HepG2 (cell line): ENCODE results near the gene CTLA4. TPM values are rescaled to one million over a fixed set of nuclear protein-coding genes. Genes with fewer than 3 reads are reported as not detected.

ENCODE experiments used
- ATAC-seq: fragments of 200-7000 bp; cut with Tn5 transposase; 3 replicates; pipeline ENCODE4 v1.9.1; 2020; ENCODE audit warnings: mild to moderate bottlenecking, moderate library complexity
- BruUV-seq: library from RNA; stranded (reverse); fragments of 400-500 nt; replicated peaks from 2 replicates; lab custom pipeline; 2021; lab: Mats Ljungman, UMichigan
- CTCF ChIA-PET: fragments of 300-600 bp; formaldehyde crosslinking; extraction: SDS; loops from one replicate; lab custom pipeline; 2021; ENCODE audit warnings: low total read pairs, inconsistent platforms, low intra/inter-chr PET ratio; lab: Yijun Ruan, JAX
- POLR2A ChIA-PET: fragments of 350-600 bp; sonication (Branson Sonifier 250); formaldehyde crosslinking; loops from one replicate; lab custom pipeline; 2020; ENCODE audit warnings: antibody characterized with exemption, inconsistent platforms; lab: Yijun Ruan, JAX
- DNase-seq: peaks from one replicate; pipeline ENCODE4 v3.0.0-alpha.2; 2015; ENCODE audit warnings: low spot score
- FAIRE-seq: peaks from 3 replicates; lab custom pipeline; 2011; peaks lifted over from hg19 to GRCh38; lab: Jason Lieb, UNC
- H2AFZ ChIP-seq: one replicate; pipeline ENCODE4 v1.6.1; 2011; ENCODE audit warnings: low read length, inconsistent platforms
- H3K27ac ChIP-seq: fragments of 300-600 bp; 3 replicates; pipeline ENCODE4 v1.8.0; 2011; ENCODE audit warnings: mixed run types, mild to moderate bottlenecking, mixed read lengths, low read length, inconsistent platforms; ENCODE audit not compliant: insufficient read depth; ENCODE audit errors: extremely low read length
- H3K27me3 ChIP-seq, 2 experiments: fragments of 200-600 bp in 1 of 2; 2 replicates in 1 of 2; 3 replicates in 1 of 2; pipeline versions ENCODE4 v1.6.0 to v1.8.0; 2011; ENCODE audit warnings: low read length in 2 of 2, mild to moderate bottlenecking in 2 of 2, moderate library complexity in 2 of 2, inconsistent platforms in 1 of 2; ENCODE audit not compliant: insufficient read depth in 2 of 2, control insufficient read depth in 1 of 2
- H3K36me3 ChIP-seq, 2 experiments: fragments of 200-600 bp in 1 of 2; replicated peaks in 1 of 2; 2 replicates in 1 of 2; 3 replicates in 1 of 2; pipeline versions ENCODE4 v1.5.1 to v1.8.0; 2011; ENCODE audit warnings: low read length in 2 of 2, inconsistent platforms in 1 of 2; ENCODE audit not compliant: insufficient read depth in 2 of 2, control insufficient read depth in 1 of 2
- H3K4me1 ChIP-seq: 2 replicates; pipeline ENCODE4 v1.5.1; 2012; ENCODE audit warnings: low read length, inconsistent platforms; ENCODE audit not compliant: insufficient read depth
- H3K4me2 ChIP-seq: 2 replicates; pipeline ENCODE4 v1.6.0; 2011; ENCODE audit warnings: low read depth, low read length, inconsistent platforms
- H3K4me3 ChIP-seq, 3 experiments: fragments of 200-600 bp in 1 of 3; sonication (generic), shearing (Covaris generic) in 1 of 3; replicated peaks in 1 of 3; 2 replicates each; pipeline ENCODE4 v1.5.1; 2011 to 2016; ENCODE audit warnings: low read length in 3 of 3, inconsistent platforms in 2 of 3, low read depth in 2 of 3, mild to moderate bottlenecking in 2 of 3, control low read depth in 1 of 3, mixed read lengths in 1 of 3; ENCODE audit not compliant: insufficient read depth in 1 of 3
- H3K79me2 ChIP-seq: one replicate; pipeline ENCODE4 v1.6.1; 2011; ENCODE audit warnings: low read length, inconsistent platforms; ENCODE audit not compliant: insufficient read depth
- H3K9ac ChIP-seq: 2 replicates; pipeline ENCODE4 v1.6.0; 2011; ENCODE audit warnings: mild to moderate bottlenecking, low read depth, low read length, inconsistent platforms; ENCODE audit not compliant: insufficient read depth
- H3K9me3 ChIP-seq: 2 replicates; pipeline ENCODE4 v1.5.1; 2012; ENCODE audit warnings: mild to moderate bottlenecking, low read length
- H4K20me1 ChIP-seq: 2 replicates; pipeline ENCODE4 v1.6.0; 2011; ENCODE audit warnings: inconsistent platforms, mild to moderate bottlenecking, low read length, moderate library complexity; ENCODE audit not compliant: insufficient read depth
- AHDC1 ChIP-seq: sonication (generic); formaldehyde crosslinking; IDR thresholded peaks from 2 replicates; pipeline ENCODE4 v1.5.1; 2020; ENCODE audit warnings: mild to moderate bottlenecking, missing genetic modification reagents, borderline replicate concordance
- ATF7-NPFF ChIP-seq: sonication (generic); formaldehyde crosslinking; IDR thresholded peaks from 2 replicates; pipeline ENCODE4 v1.8.1; 2023; ENCODE audit warnings: mild to moderate bottlenecking, low read depth, missing genetic modification reagents, moderate library complexity
- BORCS8-MEF2B ChIP-seq: sonication (generic); formaldehyde crosslinking; IDR thresholded peaks from 2 replicates; pipeline ENCODE4 v1.8.0; 2022; ENCODE audit warnings: mild to moderate bottlenecking, missing genetic modification reagents
- GATAD2A ChIP-seq: IDR thresholded peaks from 2 replicates; pipeline ENCODE4 v1.6.1; 2016
- GMEB2 ChIP-seq: IDR thresholded peaks from 2 replicates; pipeline ENCODE4 v1.6.1; 2016; ENCODE audit warnings: missing biosample characterization, missing genetic modification reagents, low read depth
- PRPF4 ChIP-seq: fragments of 200-400 bp; formaldehyde crosslinking; IDR thresholded peaks from 2 replicates; pipeline ENCODE4 v1.6.1; 2016; ENCODE audit warnings: low read length, low read depth; ENCODE audit not compliant: poor library complexity, severe bottlenecking
- RELA ChIP-seq: sonication (generic); formaldehyde crosslinking; IDR thresholded peaks from 2 replicates; pipeline ENCODE4 v1.4.0; 2020; ENCODE audit warnings: missing genetic modification reagents
- REPIN1 ChIP-seq: sonication (generic); formaldehyde crosslinking; IDR thresholded peaks from 2 replicates; pipeline ENCODE4 v1.8.0; 2022; ENCODE audit warnings: missing genetic modification reagents, low read depth, mild to moderate bottlenecking, borderline replicate concordance
- ZBTB34 ChIP-seq: sonication (generic); formaldehyde crosslinking; IDR thresholded peaks from 2 replicates; pipeline ENCODE4 v1.8.0; 2022; ENCODE audit warnings: mild to moderate bottlenecking, missing genetic modification reagents
- ZNF230 ChIP-seq: sonication (generic); formaldehyde crosslinking; IDR thresholded peaks from 2 replicates; pipeline ENCODE4 v1.4.0; 2020; ENCODE audit warnings: mild to moderate bottlenecking, missing genetic modification reagents
- WGBS: methylation state at CpG from one replicate; pipeline ENCODE4 v1.1.6; 2017; ENCODE audit warnings: low lambda C conversion rate; 5-methylcytosine and 5-hydroxymethylcytosine counted together
- in situ Hi-C: cut with HindIII; loops from 2 replicates; pipeline ENCODE4 v1.10.0; 2017; ENCODE audit warnings: low pct_unique_long_range_greater_than_20kb; ENCODE audit not compliant: extremely low pct_ligation_motif_present
- intact Hi-C: fragments of 100-400 bp; cut with micrococcal nuclease; formaldehyde crosslinking; loops from one replicate; pipeline ENCODE4 v1.10.0; 2022; ENCODE audit not compliant: unreplicated experiment
- polyA plus RNA-seq, 8 experiments: library from polyadenylated mRNA; depleted of rRNA in 3 of 8; stranded (reverse) in 7 of 8; unstranded in 1 of 8; fragments of >200 nt; fragmentation: Illumina TruSeq in 4 of 8; extraction: Trizol in 4 of 8; gene quantifications; 2 replicates each; pipeline versions ENCODE4 v1.2.1 to v1.2.3, GENCODE V29; 2011 to 2016; ENCODE audit warnings: low read depth in 4 of 8, missing spikeins in 1 of 8, mixed read lengths in 1 of 8; ENCODE audit not compliant: insufficient read depth in 1 of 8
- total RNA-seq, 5 experiments: library from RNA; depleted of rRNA; stranded (reverse); fragments of >200 nt; fragmentation: Illumina TruSeq; extraction: Trizol; gene quantifications; 2 replicates each; pipeline ENCODE4 v1.2.3, GENCODE V29; 2016; ENCODE audit warnings: low read depth in 1 of 5

CTLA4 gene
- total and polyA plus RNA-seq, 2 of the 13 experiments (the other 11 are each of a cell fraction or from before 2014, with no cell fraction given): 0.16 TPM; not detected in 1

- in situ Hi-C loops (loop anchor here (10.0 to 25.0 kb wide), 3 partner anchors 430 to 1078 kb away; no protein-coding TSS in a partner anchor), intact Hi-C loops (no loop called here)
- Histone ChIP-seq H3K4me1 (peaks cover 6% of the 10 kb centered on the region; the same call in 1 of the 2 replicates), H2AFZ (no peak overlapping the region), H3K9ac (no peak overlapping the region), H3K79me2 (no peaks in the 10 kb centered on the region), H3K27ac (no peak overlapping the region), H3K27me3 (no peaks in the 10 kb centered on the region), H4K20me1 (no peaks in the 10 kb centered on the region), H3K4me3 (no peak overlapping the region), H3K9me3 (no peaks in the 10 kb centered on the region), H3K36me3 (no peaks in the 10 kb centered on the region), H3K4me2 (no peak overlapping the region)
- 51% methylated on average over 7 of the region's 7 CpGs for WGBS
- ChIA-PET CTCF (no interaction called here), POLR2A (no interaction called here)
- no peak for ATAC-seq
- no TSS peak for BruUV-seq
- no peak for TF ChIP-seq AHDC1
- FAIRE-seq: no peak
- no peak for DNase-seq
These were observed 47.7 kb downstream of the CTLA4 start for GRCh38 chr2:203915256-203915655.

GRCh38 chr2:203916756-203917155, 49.2 kb downstream of the CTLA4 start:
- Histone ChIP-seq H3K27ac (no peak overlapping the region), H4K20me1 (no peaks in the 10 kb centered on the region), H3K79me2 (no peaks in the 10 kb centered on the region), H3K4me2 (no peak overlapping the region), H3K9me3 (no peaks in the 10 kb centered on the region), H3K9ac (no peak overlapping the region), H3K27me3 (no peaks in the 10 kb centered on the region), H2AFZ (no peak overlapping the region), H3K36me3 (no peaks in the 10 kb centered on the region), H3K4me3 (no peak overlapping the region), H3K4me1 (peaks cover 6% of the 10 kb centered on the region; the same call in 1 of the 2 replicates)
- ChIA-PET POLR2A (no interaction called here), CTCF (no interaction called here)
- DNase-seq (no peak), FAIRE-seq (no peak), ATAC-seq (no peak)
- intact Hi-C loops (no loop called here), in situ Hi-C loops (loop anchor here (10.0 to 25.0 kb wide), 3 partner anchors 432 to 1079 kb away; no protein-coding TSS in a partner anchor)
- BruUV-seq: no TSS peak
- TF ChIP-seq ZBTB34 (CRISPR knock-in tag) (no peak), BORCS8-MEF2B (CRISPR knock-in tag) (no peak), RELA (no peak), GATAD2A (CRISPR knock-in tag) (no peak), ZNF230 (CRISPR knock-in tag) (no peak), ATF7-NPFF (CRISPR knock-in tag) (no peak), GMEB2 (CRISPR knock-in tag) (no peak), PRPF4 (no peak), REPIN1 (no peak)
